Keratinocyte (primary cell): Measurements from ENCODE around the gene SARS1. TPM values are rescaled to one million over a fixed set of nuclear protein-coding genes. Genes with fewer than 3 reads are reported as not detected.

Source experiments
- DNase-seq: peaks from one replicate; pipeline ENCODE4 v3.0.0-alpha.2; 2011; ENCODE audit warnings: low read depth, missing footprints, low spot score
- FAIRE-seq: peaks from 2 replicates; lab custom pipeline; 2011; peaks lifted over from hg19 to GRCh38; lab: Jason Lieb, UNC
- H2AFZ ChIP-seq: 2 replicates; pipeline ENCODE4 v1.6.0; 2012; ENCODE audit warnings: low read length, control low read depth, inconsistent platforms; ENCODE audit not compliant: control insufficient read depth
- H3K27ac ChIP-seq: 2 replicates; pipeline ENCODE4 v1.5.1; 2011; ENCODE audit warnings: low read length; ENCODE audit not compliant: control insufficient read depth, insufficient read depth
- H3K27me3 ChIP-seq: 3 replicates; pipeline ENCODE4 v1.6.0; 2011; ENCODE audit warnings: low read length; ENCODE audit not compliant: control insufficient read depth, insufficient read depth; ENCODE audit errors: extremely low read depth
- H3K36me3 ChIP-seq, 2 experiments: 2 replicates in 1 of 2; 3 replicates in 1 of 2; pipeline ENCODE4 v1.5.1; 2011; ENCODE audit warnings: low read length in 2 of 2, mild to moderate bottlenecking in 1 of 2; ENCODE audit not compliant: control insufficient read depth in 2 of 2, insufficient read depth in 2 of 2; ENCODE audit errors: extremely low read depth in 1 of 2
- H3K4me1 ChIP-seq: 3 replicates; pipeline ENCODE4 v1.5.1; 2011; ENCODE audit warnings: low read length; ENCODE audit not compliant: control insufficient read depth, insufficient read depth; ENCODE audit errors: extremely low read depth
- H3K4me2 ChIP-seq: 3 replicates; pipeline ENCODE4 v1.6.0; 2011; ENCODE audit warnings: low read depth, low read length; ENCODE audit not compliant: control insufficient read depth, insufficient read depth; ENCODE audit errors: extremely low read depth
- H3K4me3 ChIP-seq, 3 experiments: fragments of 200-600 bp in 1 of 3; sonication (generic) in 1 of 3; 2 replicates in 2 of 3; 3 replicates in 1 of 3; pipeline ENCODE4 v1.5.1; 2011 to 2016; ENCODE audit warnings: low read length in 3 of 3, mild to moderate bottlenecking in 3 of 3, control low read depth in 2 of 3, inconsistent platforms in 1 of 3, low read depth in 1 of 3, mixed read lengths in 1 of 3, mixed run types in 1 of 3, moderate library complexity in 1 of 3; ENCODE audit not compliant: control insufficient read depth in 2 of 3, insufficient read depth in 2 of 3; ENCODE audit errors: extremely low read depth in 1 of 3
- H3K79me2 ChIP-seq: 2 replicates; pipeline ENCODE4 v1.6.0; 2012; ENCODE audit warnings: low read length; ENCODE audit not compliant: control insufficient read depth, insufficient read depth
- H3K9ac ChIP-seq: 3 replicates; pipeline ENCODE4 v1.6.0; 2011; ENCODE audit warnings: low read length; ENCODE audit not compliant: control insufficient read depth, insufficient read depth; ENCODE audit errors: extremely low read depth
- H3K9me1 ChIP-seq: 3 replicates; pipeline ENCODE4 v1.6.0; 2011; ENCODE audit warnings: low read length; ENCODE audit not compliant: control insufficient read depth, insufficient read depth; ENCODE audit errors: extremely low read depth
- H3K9me3 ChIP-seq: 2 replicates; pipeline ENCODE4 v1.5.1; 2012; ENCODE audit warnings: low read depth, low read length; ENCODE audit not compliant: control insufficient read depth
- H4K20me1 ChIP-seq: 3 replicates; pipeline ENCODE4 v1.6.0; 2011; ENCODE audit warnings: low read length; ENCODE audit not compliant: control insufficient read depth, insufficient read depth; ENCODE audit errors: extremely low read depth
- EZH2 ChIP-seq: IDR thresholded peaks from one replicate; pipeline ENCODE4 v1.6.1; 2012; ENCODE audit warnings: inconsistent platforms, mild to moderate bottlenecking, low read length, moderate library complexity
- dilution Hi-C: fragments of 300-500 bp; cut with MboI; formaldehyde crosslinking; loops from one replicate; pipeline ENCODE4 v1.7.0; 2020; ENCODE audit warnings: low sequenced_read_pairs; ENCODE audit not compliant: extremely low pct_ligation_motif_present
- polyA plus RNA-seq, 5 experiments: library from polyadenylated mRNA; depleted of rRNA in 3 of 5; stranded (reverse) in 3 of 5; stranded (forward) in 1 of 5; unstranded in 1 of 5; fragments of >200 nt; gene quantifications; 1 replicate in 1 of 5; 2 replicates in 3 of 5; 3 replicates in 1 of 5; pipeline versions ENCODE4 v1.2.1 to v1.2.3, GENCODE V29; 2011 to 2012; ENCODE audit warnings: missing spikeins in 2 of 5, low read depth in 1 of 5, low replicate concordance in 1 of 5
- TF ChIP-seq, protein P1 (sequence below), 3 experiments: IDR thresholded peaks in 1 of 3; conservative IDR thresholded peaks in 1 of 3; optimal IDR thresholded peaks in 1 of 3; 2 replicates in 2 of 3; 3 replicates in 1 of 3; pipeline versions ENCODE3 to v1.5.1; 2011; ENCODE audit warnings: low read length in 3 of 3, mild to moderate bottlenecking in 3 of 3, moderate library complexity in 2 of 3, control low read depth in 1 of 3, inconsistent platforms in 1 of 3; ENCODE audit not compliant: insufficient read depth in 2 of 3; ENCODE audit errors: extremely low read depth in 1 of 3

Gene SARS1
- polyA plus RNA-seq, 1 donor (not counting 4 experiments of a cell fraction or from before 2014, with no cell fraction given), result 203 TPM

DNA sequence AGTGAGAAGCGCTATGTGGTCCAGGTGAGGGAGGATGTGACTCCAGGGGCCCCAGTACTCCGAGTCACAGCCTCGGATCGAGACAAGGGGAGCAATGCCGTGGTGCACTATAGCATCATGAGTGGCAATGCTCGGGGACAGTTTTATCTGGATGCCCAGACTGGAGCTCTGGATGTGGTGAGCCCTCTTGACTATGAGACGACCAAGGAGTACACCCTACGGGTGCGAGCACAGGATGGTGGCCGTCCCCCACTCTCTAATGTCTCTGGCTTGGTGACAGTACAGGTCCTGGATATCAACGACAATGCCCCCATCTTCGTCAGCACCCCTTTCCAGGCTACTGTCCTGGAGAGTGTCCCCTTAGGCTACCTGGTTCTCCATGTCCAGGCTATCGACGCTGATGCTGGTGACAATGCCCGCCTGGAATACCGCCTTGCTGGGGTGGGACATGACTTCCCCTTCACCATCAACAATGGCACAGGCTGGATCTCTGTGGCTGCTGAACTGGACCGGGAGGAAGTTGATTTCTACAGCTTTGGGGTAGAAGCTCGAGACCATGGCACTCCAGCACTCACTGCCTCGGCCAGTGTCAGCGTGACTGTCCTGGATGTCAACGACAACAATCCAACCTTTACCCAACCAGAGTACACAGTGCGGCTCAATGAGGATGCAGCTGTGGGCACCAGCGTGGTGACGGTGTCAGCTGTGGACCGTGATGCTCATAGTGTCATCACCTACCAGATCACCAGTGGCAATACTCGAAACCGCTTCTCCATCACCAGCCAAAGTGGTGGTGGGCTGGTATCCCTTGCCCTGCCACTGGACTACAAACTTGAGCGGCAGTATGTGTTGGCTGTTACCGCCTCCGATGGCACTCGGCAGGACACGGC is 37.8 kb downstream of the SARS1 start:
- Histone ChIP-seq H3K27me3 (no peaks in the 10 kb centered on the region), H4K20me1 (no peaks in the 10 kb centered on the region), H3K4me1 (peaks cover 41% of the 10 kb centered on the region), H3K27ac (no peak overlapping the region), H3K79me2 (peaks cover 39% of the 10 kb centered on the region), H3K9me3 (no peaks in the 10 kb centered on the region), H3K36me3 (peaks cover 4 to 12% of the 10 kb centered on the region in 2 experiments), H3K9me1 (peaks cover 6% of the 10 kb centered on the region), H3K9ac (no peak overlapping the region), H2AFZ (no peak overlapping the region), H3K4me2 (no peak overlapping the region), H3K4me3 (no peak overlapping the region)
- no peak for TF ChIP-seq EZH2
- TF ChIP-seq, protein P1, sequence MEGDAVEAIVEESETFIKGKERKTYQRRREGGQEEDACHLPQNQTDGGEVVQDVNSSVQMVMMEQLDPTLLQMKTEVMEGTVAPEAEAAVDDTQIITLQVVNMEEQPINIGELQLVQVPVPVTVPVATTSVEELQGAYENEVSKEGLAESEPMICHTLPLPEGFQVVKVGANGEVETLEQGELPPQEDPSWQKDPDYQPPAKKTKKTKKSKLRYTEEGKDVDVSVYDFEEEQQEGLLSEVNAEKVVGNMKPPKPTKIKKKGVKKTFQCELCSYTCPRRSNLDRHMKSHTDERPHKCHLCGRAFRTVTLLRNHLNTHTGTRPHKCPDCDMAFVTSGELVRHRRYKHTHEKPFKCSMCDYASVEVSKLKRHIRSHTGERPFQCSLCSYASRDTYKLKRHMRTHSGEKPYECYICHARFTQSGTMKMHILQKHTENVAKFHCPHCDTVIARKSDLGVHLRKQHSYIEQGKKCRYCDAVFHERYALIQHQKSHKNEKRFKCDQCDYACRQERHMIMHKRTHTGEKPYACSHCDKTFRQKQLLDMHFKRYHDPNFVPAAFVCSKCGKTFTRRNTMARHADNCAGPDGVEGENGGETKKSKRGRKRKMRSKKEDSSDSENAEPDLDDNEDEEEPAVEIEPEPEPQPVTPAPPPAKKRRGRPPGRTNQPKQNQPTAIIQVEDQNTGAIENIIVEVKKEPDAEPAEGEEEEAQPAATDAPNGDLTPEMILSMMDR (optimal IDR thresholded peaks at IDR 0.05 in 1 of 3, IDR thresholded peaks at IDR 0.05 in 1 of 3, conservative IDR thresholded peaks at IDR 0.05 in 1 of 3; ENCODE audit: extremely low read depth in 1 of 3, insufficient read depth in 2 of 3, low read length in 3 of 3), result no peak
- DNase-seq, result no peak
- FAIRE-seq, result no peak
- dilution Hi-C loops, result no loop called here

DNA sequence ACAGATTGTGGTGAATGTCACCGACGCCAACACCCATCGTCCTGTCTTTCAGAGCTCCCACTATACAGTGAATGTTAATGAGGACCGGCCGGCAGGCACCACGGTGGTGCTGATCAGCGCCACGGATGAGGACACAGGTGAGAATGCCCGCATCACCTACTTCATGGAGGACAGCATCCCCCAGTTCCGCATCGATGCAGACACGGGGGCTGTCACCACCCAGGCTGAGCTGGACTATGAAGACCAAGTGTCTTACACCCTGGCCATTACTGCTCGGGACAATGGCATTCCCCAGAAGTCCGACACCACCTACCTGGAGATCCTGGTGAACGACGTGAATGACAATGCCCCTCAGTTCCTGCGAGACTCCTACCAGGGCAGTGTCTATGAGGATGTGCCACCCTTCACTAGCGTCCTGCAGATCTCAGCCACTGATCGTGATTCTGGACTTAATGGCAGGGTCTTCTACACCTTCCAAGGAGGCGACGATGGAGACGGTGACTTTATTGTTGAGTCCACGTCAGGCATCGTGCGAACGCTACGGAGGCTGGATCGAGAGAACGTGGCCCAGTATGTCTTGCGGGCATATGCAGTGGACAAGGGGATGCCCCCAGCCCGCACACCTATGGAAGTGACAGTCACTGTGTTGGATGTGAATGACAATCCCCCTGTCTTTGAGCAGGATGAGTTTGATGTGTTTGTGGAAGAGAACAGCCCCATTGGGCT is 38.6 kb downstream of the SARS1 start:
- Histone ChIP-seq H3K79me2 (peaks cover 39% of the 10 kb centered on the region), H3K36me3 (peaks cover 4 to 12% of the 10 kb centered on the region in 2 experiments), H3K9me3 (no peaks in the 10 kb centered on the region), H2AFZ (no peak overlapping the region), H3K4me1 (peaks cover 49% of the 10 kb centered on the region), H3K4me3 (no peak overlapping the region), H4K20me1 (no peaks in the 10 kb centered on the region), H3K4me2 (no peak overlapping the region), H3K9ac (no peak overlapping the region), H3K9me1 (peaks cover 6% of the 10 kb centered on the region), H3K27me3 (no peaks in the 10 kb centered on the region), H3K27ac (no peak overlapping the region)
- TF ChIP-seq, protein P1 (optimal IDR thresholded peaks at IDR 0.05 in 1 of 3, IDR thresholded peaks at IDR 0.05 in 1 of 3, conservative IDR thresholded peaks at IDR 0.05 in 1 of 3; ENCODE audit: extremely low read depth in 1 of 3, insufficient read depth in 2 of 3, low read length in 3 of 3), result no peak
- TF ChIP-seq EZH2, result no peak
- DNase-seq, result no peak
- dilution Hi-C loops, result no loop called here
- no peak for FAIRE-seq
